Liver (tissue), 3 donors: ENCODE data around the gene CSHL1.

Source experiments
- GABPA ChIP-seq, 2 donors: IDR thresholded peaks in 1 of 2; conservative IDR thresholded peaks in 1 of 2; 2 replicates each; pipeline ENCODE4 v1.6.1; 2016; ENCODE audit warnings: antibody characterized with exemption in 2 of 2, mild to moderate bottlenecking in 1 of 2, moderate library complexity in 1 of 2
- SP1 ChIP-seq: IDR thresholded peaks from 2 replicates; pipeline ENCODE4 v1.6.1; 2018; ENCODE audit warnings: antibody characterized with exemption, mild to moderate bottlenecking
- TAF1 ChIP-seq: conservative IDR thresholded peaks from 2 replicates; pipeline ENCODE4 v1.6.1; 2016; ENCODE audit warnings: antibody characterized with exemption, mild to moderate bottlenecking
- TF ChIP-seq, protein P1 (sequence below): fragments of 150-350 bp; IDR thresholded peaks from 2 replicates; pipeline ENCODE4 v1.5.1; 2017; ENCODE audit warnings: improper control_type of control experiment, low read depth, low read length; ENCODE audit not compliant: missing input control
- TF ChIP-seq, protein P2 (sequence below): IDR thresholded peaks from 2 replicates; pipeline ENCODE4 v1.6.1; 2016; ENCODE audit warnings: antibody characterized with exemption
- TF ChIP-seq, protein P3 (sequence below): IDR thresholded peaks from 2 replicates; pipeline ENCODE4 v1.6.1; 2016; ENCODE audit warnings: antibody characterized with exemption
- TF ChIP-seq, protein P4 (sequence below): IDR thresholded peaks from 2 replicates; pipeline ENCODE4 v1.6.1; 2016; ENCODE audit warnings: antibody characterized with exemption
- donor health status: healthy.
- donor health status: healthy.

DNA sequence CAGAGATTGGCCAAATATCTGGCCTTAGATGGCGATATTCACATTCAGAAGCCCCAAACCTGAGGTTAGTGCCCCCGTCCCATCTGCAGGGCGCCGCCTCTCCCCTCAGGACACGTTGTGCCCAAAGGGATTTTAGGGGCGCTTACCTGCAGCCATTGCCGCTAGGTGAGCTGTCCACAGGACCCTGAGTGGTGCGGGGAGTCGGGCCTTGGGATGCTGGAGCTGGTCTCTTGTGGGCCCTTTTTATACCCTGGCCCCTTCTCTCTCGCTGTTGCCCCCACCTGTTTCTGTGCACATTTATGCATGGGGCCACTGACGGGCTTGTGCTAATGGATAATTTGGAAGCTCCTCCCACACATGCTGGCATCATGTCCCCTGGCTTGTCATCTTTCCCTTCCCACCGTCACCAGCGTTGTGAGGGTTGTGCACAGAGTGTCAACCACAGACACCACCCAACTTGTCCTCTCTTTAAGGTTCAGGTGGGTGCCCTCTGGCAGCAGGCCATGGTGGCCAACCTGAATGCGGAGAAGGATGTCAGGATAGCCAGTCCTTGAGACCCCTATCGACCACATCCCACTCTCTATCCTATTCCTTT lies at the start of gene CSHL1:
- TF ChIP-seq SP1, result no peak
- TF ChIP-seq TAF1, result no peak
- TF ChIP-seq, protein P1, sequence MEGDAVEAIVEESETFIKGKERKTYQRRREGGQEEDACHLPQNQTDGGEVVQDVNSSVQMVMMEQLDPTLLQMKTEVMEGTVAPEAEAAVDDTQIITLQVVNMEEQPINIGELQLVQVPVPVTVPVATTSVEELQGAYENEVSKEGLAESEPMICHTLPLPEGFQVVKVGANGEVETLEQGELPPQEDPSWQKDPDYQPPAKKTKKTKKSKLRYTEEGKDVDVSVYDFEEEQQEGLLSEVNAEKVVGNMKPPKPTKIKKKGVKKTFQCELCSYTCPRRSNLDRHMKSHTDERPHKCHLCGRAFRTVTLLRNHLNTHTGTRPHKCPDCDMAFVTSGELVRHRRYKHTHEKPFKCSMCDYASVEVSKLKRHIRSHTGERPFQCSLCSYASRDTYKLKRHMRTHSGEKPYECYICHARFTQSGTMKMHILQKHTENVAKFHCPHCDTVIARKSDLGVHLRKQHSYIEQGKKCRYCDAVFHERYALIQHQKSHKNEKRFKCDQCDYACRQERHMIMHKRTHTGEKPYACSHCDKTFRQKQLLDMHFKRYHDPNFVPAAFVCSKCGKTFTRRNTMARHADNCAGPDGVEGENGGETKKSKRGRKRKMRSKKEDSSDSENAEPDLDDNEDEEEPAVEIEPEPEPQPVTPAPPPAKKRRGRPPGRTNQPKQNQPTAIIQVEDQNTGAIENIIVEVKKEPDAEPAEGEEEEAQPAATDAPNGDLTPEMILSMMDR, result no peak
- TF ChIP-seq, protein P2, sequence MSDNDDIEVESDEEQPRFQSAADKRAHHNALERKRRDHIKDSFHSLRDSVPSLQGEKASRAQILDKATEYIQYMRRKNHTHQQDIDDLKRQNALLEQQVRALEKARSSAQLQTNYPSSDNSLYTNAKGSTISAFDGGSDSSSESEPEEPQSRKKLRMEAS, result no peak
- no peak for TF ChIP-seq GABPA (IDR thresholded peaks at IDR 0.05 in 1 of 2, conservative IDR thresholded peaks at IDR 0.05 in 1 of 2)
- TF ChIP-seq, protein P3, sequence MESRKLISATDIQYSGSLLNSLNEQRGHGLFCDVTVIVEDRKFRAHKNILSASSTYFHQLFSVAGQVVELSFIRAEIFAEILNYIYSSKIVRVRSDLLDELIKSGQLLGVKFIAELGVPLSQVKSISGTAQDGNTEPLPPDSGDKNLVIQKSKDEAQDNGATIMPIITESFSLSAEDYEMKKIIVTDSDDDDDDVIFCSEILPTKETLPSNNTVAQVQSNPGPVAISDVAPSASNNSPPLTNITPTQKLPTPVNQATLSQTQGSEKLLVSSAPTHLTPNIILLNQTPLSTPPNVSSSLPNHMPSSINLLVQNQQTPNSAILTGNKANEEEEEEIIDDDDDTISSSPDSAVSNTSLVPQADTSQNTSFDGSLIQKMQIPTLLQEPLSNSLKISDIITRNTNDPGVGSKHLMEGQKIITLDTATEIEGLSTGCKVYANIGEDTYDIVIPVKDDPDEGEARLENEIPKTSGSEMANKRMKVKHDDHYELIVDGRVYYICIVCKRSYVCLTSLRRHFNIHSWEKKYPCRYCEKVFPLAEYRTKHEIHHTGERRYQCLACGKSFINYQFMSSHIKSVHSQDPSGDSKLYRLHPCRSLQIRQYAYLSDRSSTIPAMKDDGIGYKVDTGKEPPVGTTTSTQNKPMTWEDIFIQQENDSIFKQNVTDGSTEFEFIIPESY, result no peak
- TF ChIP-seq, protein P4, sequence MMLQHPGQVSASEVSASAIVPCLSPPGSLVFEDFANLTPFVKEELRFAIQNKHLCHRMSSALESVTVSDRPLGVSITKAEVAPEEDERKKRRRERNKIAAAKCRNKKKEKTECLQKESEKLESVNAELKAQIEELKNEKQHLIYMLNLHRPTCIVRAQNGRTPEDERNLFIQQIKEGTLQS, result no peak
